ENCODE results near the gene HES6. TPM values are rescaled to one million over a fixed set of nuclear protein-coding genes. Genes with fewer than 3 reads are reported as not detected.

HES6 gene
- total and polyA plus RNA-seq, 2 of the 8 experiments (the other 6 are each of a cell fraction or from before 2014, with no cell fraction given), result 32.6 to 36.3 TPM

- no peak overlapping the region for H3K56ac ChIP-seq (replicated peaks; ENCODE audit: insufficient read length, low read depth, low read length)
- no peak overlapping the region for H2AFZ ChIP-seq (ENCODE audit: low read length)
- H3K4me3 ChIP-seq (ENCODE audit: extremely low read depth in 1 of 4, insufficient read depth in 2 of 4, low read depth in 3 of 4, low read length in 4 of 4), result no peak overlapping the region
- no peak overlapping the region for H3K14ac ChIP-seq (ENCODE audit: insufficient read length)
- peak overlapping the region; percentile 60; the same call in 1 of the 2 replicates for H2BK5ac ChIP-seq (ENCODE audit: low read depth, low read length)
- no peak overlapping the region for H3K9ac ChIP-seq (replicated peaks in 1 of 4; ENCODE audit: extremely low read depth in 1 of 4, low read depth in 3 of 4, low read length in 3 of 4)
- H2BK15ac ChIP-seq (ENCODE audit: low read length), result no peak overlapping the region; the same call in 1 of the 2 replicates
- H3K23ac ChIP-seq (ENCODE audit: insufficient read length), result no peak overlapping the region
- H3K4ac ChIP-seq (replicated peaks; ENCODE audit: insufficient read length, low read depth, low read length), result no peak overlapping the region
- H3K36me3 ChIP-seq (ENCODE audit: control insufficient read depth in 2 of 4, insufficient read depth in 4 of 4, low read length in 3 of 4), result no peaks in the 10 kb centered on the region
- ChIA-PET POLR2A (ENCODE audit: partially characterized antibody) (interaction anchor here (0.8 to 2.0 kb wide), 3 partner anchors 11 to 24 kb away, joined by 4 to 5 read pairs (median 5); partner anchors contain the start of genes HES6 and ILKAP), CTCF (ENCODE audit: partially characterized antibody) (interaction anchor here (0.6 to 1.5 kb wide), 2 partner anchors 9 to 136 kb away, joined by 3 to 5 read pairs; no protein-coding TSS in a partner anchor)
- no peak overlapping the region for H4K5ac ChIP-seq (ENCODE audit: insufficient read length, low read depth, low read length)
- H3K4me2 ChIP-seq (ENCODE audit: insufficient read depth in 1 of 2, low read depth in 2 of 2, low read length in 2 of 2), result no peak overlapping the region; a peak in 1 of 4 replicates
- H4K91ac ChIP-seq (replicated peaks; ENCODE audit: insufficient read length, low read length), result no peak overlapping the region
- peak overlapping the region; percentile 19; the same call in 1 of the 2 replicates for H3K18ac ChIP-seq (ENCODE audit: extremely low read depth, low read length)
- no peak overlapping the region for H4K8ac ChIP-seq (ENCODE audit: extremely low read depth, insufficient read depth, low read length)
- H3K27me3 ChIP-seq (replicated peaks in 1 of 4; ENCODE audit: control insufficient read depth in 3 of 4, extremely low read depth in 1 of 4, insufficient read depth in 3 of 4, low read length in 3 of 4), result peaks cover 4 to 24% (median 17%) of the 10 kb centered on the region in 4 experiments
- H3K79me2 ChIP-seq (ENCODE audit: control insufficient read depth in 1 of 2, insufficient read depth in 2 of 2, low read length in 2 of 2), result no peaks in the 10 kb centered on the region
- WGBS, 2 experiments (ENCODE audit: extremely low coverage in 1 of 2, insufficient coverage in 1 of 2, insufficient read length in 1 of 2, insufficient replicate concordance in 2 of 2, low coverage in 1 of 2, low lambda C conversion rate in 2 of 2, missing lambda C conversion rate in 1 of 2), result 71% methylated on average over 11 of the region's 11 CpGs; no CpG with 5 or more reads in 1 of the 2 experiments
- H4K20me1 ChIP-seq (replicated peaks in 1 of 2; ENCODE audit: control insufficient read depth in 1 of 2, insufficient read depth in 2 of 2, low read length in 2 of 2), result no peaks in the 10 kb centered on the region
- no peak overlapping the region for H3K27ac ChIP-seq (ENCODE audit: low read depth, low read length)
- no peak for DNase-seq (ENCODE audit: low read depth in 1 of 2, low spot score in 2 of 2)
- TF ChIP-seq RFX5 (IDR thresholded peaks at IDR 0.05; ENCODE audit: borderline replicate concordance, low read depth, low read length) (no peak), E2F6 (IDR thresholded peaks at IDR 0.05) (0 out of 2 replicates have a peak, but pooled peaks have one; percentile 49), SP4 (IDR thresholded peaks at IDR 0.05; ENCODE audit: low read length) (no peak), TEAD4 (IDR thresholded peaks at IDR 0.05; ENCODE audit: low read depth, low read length) (no peak), CBX8 (IDR thresholded peaks at IDR 0.05; ENCODE audit: borderline replicate concordance, low read depth, low read length) (no peak), USF2 (IDR thresholded peaks at IDR 0.05; ENCODE audit: low read length) (no peak), EGR1 (IDR thresholded peaks at IDR 0.05; ENCODE audit: borderline replicate concordance, low read depth, low read length) (no peak), RNF2 (IDR thresholded peaks at IDR 0.05; ENCODE audit: borderline replicate concordance, low read depth, low read length, missing control alignments, poor library complexity, severe bottlenecking) (no peak)
- no peak overlapping the region for H2BK120ac ChIP-seq (replicated peaks; ENCODE audit: low read depth, low read length)
- peaks cover 0 to 7% (median 5%) of the 10 kb centered on the region in 4 experiments; a peak in 5 of 7 replicates for H3K4me1 ChIP-seq (replicated peaks in 1 of 4; ENCODE audit: control insufficient read depth in 3 of 4, insufficient read depth in 4 of 4, low read length in 3 of 4)
- H2AK5ac ChIP-seq (ENCODE audit: low read depth, low read length), result no peak overlapping the region
- FAIRE-seq, result no peak
- no peaks in the 10 kb centered on the region for H3K79me1 ChIP-seq (ENCODE audit: low read depth, low read length)
- no peaks in the 10 kb centered on the region for H3K9me3 ChIP-seq (ENCODE audit: insufficient read depth in 2 of 2, low read depth in 1 of 2, low read length in 1 of 2)
- H2BK12ac ChIP-seq (ENCODE audit: low read depth, low read length), result 0 out of 2 replicates have a peak overlapping the region, but pooled peaks have one; percentile 2
- peaks cover 6% of the 10 kb centered on the region; the same call in 1 of the 2 replicates for H3K23me2 ChIP-seq (ENCODE audit: low read depth, low read length)
- no peak overlapping the region for H2BK20ac ChIP-seq (ENCODE audit: low read length)
Measured at GRCh38 chr2:238227587-238228032, 12.2 kb downstream of the HES6 start.
